SU-DHL-6 (cell line): Measurements from ENCODE around the gene SETDB1.
A peak's percentile ranks its signal among the peaks of the same experiment; 100 is the strongest.

Source experiments
- H2AFZ ChIP-seq: fragments of 200-600 bp; sonication (generic); 2 replicates; pipeline ENCODE4 v1.6.1; 2014; ENCODE audit warnings: low read depth, mild to moderate bottlenecking, moderate library complexity, mixed read lengths, antibody characterized with exemption, low read length; ENCODE audit not compliant: severe bottlenecking
- H3F3A ChIP-seq: fragments of 200-600 bp; shearing (Covaris generic); 2 replicates; pipeline ENCODE4 v1.6.0; 2016; ENCODE audit warnings: antibody characterized with exemption, mild to moderate bottlenecking; ENCODE audit not compliant: insufficient read depth
- H3K27ac ChIP-seq: fragments of 200-600 bp; sonication (generic); 2 replicates; pipeline ENCODE4 v1.5.1; 2016; ENCODE audit warnings: low read depth, mild to moderate bottlenecking, low read length, moderate library complexity, mixed read lengths
- H3K27me3 ChIP-seq: fragments of 200-600 bp; sonication (generic), shearing (Covaris generic); 2 replicates; pipeline ENCODE4 v1.6.0; 2014; ENCODE audit warnings: mild to moderate bottlenecking, low read length
- H3K36me3 ChIP-seq: fragments of 200-600 bp; sonication (generic); 2 replicates; pipeline ENCODE4 v1.6.1; 2014; ENCODE audit warnings: mild to moderate bottlenecking, low read length, mixed read lengths
- H3K4me2 ChIP-seq: fragments of 300-600, 200-600 bp; shearing (Covaris generic), sonication (generic); 2 replicates; pipeline ENCODE4 v1.6.0; 2014; ENCODE audit warnings: low read length, low read depth, mild to moderate bottlenecking; ENCODE audit not compliant: poor library complexity, severe bottlenecking
- H3K4me3 ChIP-seq: fragments of 200-600 bp; sonication (generic); 2 replicates; pipeline ENCODE4 v1.5.1; 2014; ENCODE audit warnings: antibody characterized with exemption, low read length, mild to moderate bottlenecking, mixed read lengths; ENCODE audit not compliant: insufficient read depth, poor library complexity, severe bottlenecking
- H3K79me2 ChIP-seq: fragments of 200-600 bp; sonication (generic); 2 replicates; pipeline ENCODE4 v1.6.1; 2014; ENCODE audit warnings: mild to moderate bottlenecking, low read length, moderate library complexity; ENCODE audit not compliant: insufficient read depth
- H3K9ac ChIP-seq: fragments of 200-600 bp; sonication (generic); 2 replicates; pipeline ENCODE4 v1.7.0; 2014; ENCODE audit warnings: mild to moderate bottlenecking, low read length
- H3K9me2 ChIP-seq: fragments of 200-600 bp; sonication (generic); replicated peaks from 2 replicates; pipeline ENCODE4 v1.6.1; 2014; ENCODE audit warnings: low read length; ENCODE audit not compliant: insufficient read depth
- H3K9me3 ChIP-seq: fragments of 200-600 bp; sonication (generic); 2 replicates; pipeline ENCODE4 v1.6.1; 2014; ENCODE audit warnings: low read length, mixed read lengths; ENCODE audit not compliant: insufficient read depth
- H4K20me1 ChIP-seq: fragments of 200-600 bp; sonication (generic); 2 replicates; pipeline ENCODE4 v1.6.1; 2014; ENCODE audit warnings: low read depth, mild to moderate bottlenecking, antibody characterized with exemption, low read length, moderate library complexity, mixed read lengths
- CTCF ChIP-seq: fragments of 200-600 bp; sonication (generic); IDR thresholded peaks from one replicate; pipeline ENCODE4 v1.5.1; 2017; ENCODE audit warnings: antibody characterized with exemption, mild to moderate bottlenecking, low read length, moderate library complexity; ENCODE audit not compliant: insufficient read depth, poor library complexity, severe bottlenecking
- EZH2phosphoT487 ChIP-seq: fragments of 200-600 bp; sonication (generic), shearing (Covaris generic); conservative IDR thresholded peaks from 2 replicates; pipeline ENCODE4 v1.6.1; 2018; ENCODE audit warnings: mild to moderate bottlenecking, antibody characterized with exemption, low read length, moderate library complexity, mixed read lengths

The SETDB1 gene

GRCh38 chr1:151005729-151006319, 79.7 kb downstream of the SETDB1 start:
- no peaks in the 10 kb centered on the region for H3K36me3 ChIP-seq
- H3K27ac ChIP-seq, result no peak overlapping the region
- H3K27me3 ChIP-seq, result no peaks in the 10 kb centered on the region
- peaks cover 8% of the 10 kb centered on the region; the same call in 1 of the 2 replicates for H3F3A ChIP-seq
- H3K4me3 ChIP-seq, result peak overlapping the region; percentile 48
- peak overlapping the region; percentile 60 for H3K4me2 ChIP-seq
- peak overlapping the region; percentile 60 for H3K9ac ChIP-seq
- H4K20me1 ChIP-seq, result no peaks in the 10 kb centered on the region
- TF ChIP-seq EZH2phosphoT487 (no peak), CTCF (no peak)
- H3K9me2 ChIP-seq, result no peaks in the 10 kb centered on the region
- no peaks in the 10 kb centered on the region for H3K9me3 ChIP-seq
- H3K79me2 ChIP-seq, result peaks cover 12% of the 10 kb centered on the region; the same call in 1 of the 2 replicates
- H2AFZ ChIP-seq, result peak overlapping the region; percentile 79

GRCh38 chr1:151006327-151007052, 80.3 kb downstream of the SETDB1 start, which contains the start of gene MINDY1:
TSS of gene MINDY1 (minus strand) at chr1:151006902. CDS start at chr1:151002617, 4,285 bp downstream.
- H3K79me2 ChIP-seq, result peaks cover 12% of the 10 kb centered on the region; the same call in 1 of the 2 replicates
- H3K36me3 ChIP-seq, result no peaks in the 10 kb centered on the region
- peak within 1 kb of the TSS; percentile 83 for H3K9ac ChIP-seq
- TF ChIP-seq CTCF (no peak), EZH2phosphoT487 (no peak)
- peaks cover 8% of the 10 kb centered on the region; the same call in 1 of the 2 replicates for H3F3A ChIP-seq
- H2AFZ ChIP-seq, result peak within 1 kb of the TSS; percentile 85
- H3K9me3 ChIP-seq, result no peaks in the 10 kb centered on the region
- peak within 1 kb of the TSS; percentile 48 for H3K4me3 ChIP-seq
- no peaks in the 10 kb centered on the region for H3K9me2 ChIP-seq
- no peaks in the 10 kb centered on the region for H4K20me1 ChIP-seq
- H3K4me2 ChIP-seq, result peak within 1 kb of the TSS; percentile 75
- peak within 1 kb of the TSS; percentile 51 for H3K27ac ChIP-seq
- H3K27me3 ChIP-seq, result no peaks in the 10 kb centered on the region

GRCh38 chr1:151007853-151008243, 81.7 kb downstream of the SETDB1 start:
- peaks cover 12% of the 10 kb centered on the region; the same call in 1 of the 2 replicates for H3K79me2 ChIP-seq
- H3F3A ChIP-seq, result peaks cover 8% of the 10 kb centered on the region; the same call in 1 of the 2 replicates
- H3K9me3 ChIP-seq, result no peaks in the 10 kb centered on the region
- H4K20me1 ChIP-seq, result no peaks in the 10 kb centered on the region
- H3K4me2 ChIP-seq, result peak overlapping the region; percentile 75
- peak overlapping the region; percentile 85 for H2AFZ ChIP-seq
- H3K9ac ChIP-seq, result peak overlapping the region; percentile 83
- peak overlapping the region; percentile 51 for H3K27ac ChIP-seq
- H3K4me3 ChIP-seq, result peak overlapping the region; percentile 87
- H3K36me3 ChIP-seq, result no peaks in the 10 kb centered on the region
- H3K27me3 ChIP-seq, result no peaks in the 10 kb centered on the region
- no peaks in the 10 kb centered on the region for H3K9me2 ChIP-seq
- TF ChIP-seq CTCF (no peak), EZH2phosphoT487 (no peak)
